Tongue (tissue), 3 donors: ENCODE results near the gene EDDM13. TPM values are rescaled to one million over a fixed set of nuclear protein-coding genes. Genes with fewer than 3 reads are reported as not detected.
"Not testable (repeated sequence)": the region's sequence is repeated elsewhere in the genome, so short reads cannot be mapped to it uniquely, and the experiment has no call there.

Experiments
- DNase-seq: peaks from one replicate; pipeline ENCODE4 v3.0.0-alpha.2; 2015
- small RNA-seq: library from RNA; depleted of rRNA; stranded (forward); fragments of <200 nt; gene quantifications from one replicate; pipeline ENCODE3, GENCODE V24; 2014; ENCODE audit warnings: low replicate concordance
- total RNA-seq: library from RNA; depleted of rRNA; stranded (reverse); fragments of >200 nt; gene quantifications from one replicate; pipeline ENCODE4 v1.2.3, GENCODE V29; 2014

The EDDM13 gene
- total RNA-seq, 1 donor from 2014 or later = not detected

DNA sequence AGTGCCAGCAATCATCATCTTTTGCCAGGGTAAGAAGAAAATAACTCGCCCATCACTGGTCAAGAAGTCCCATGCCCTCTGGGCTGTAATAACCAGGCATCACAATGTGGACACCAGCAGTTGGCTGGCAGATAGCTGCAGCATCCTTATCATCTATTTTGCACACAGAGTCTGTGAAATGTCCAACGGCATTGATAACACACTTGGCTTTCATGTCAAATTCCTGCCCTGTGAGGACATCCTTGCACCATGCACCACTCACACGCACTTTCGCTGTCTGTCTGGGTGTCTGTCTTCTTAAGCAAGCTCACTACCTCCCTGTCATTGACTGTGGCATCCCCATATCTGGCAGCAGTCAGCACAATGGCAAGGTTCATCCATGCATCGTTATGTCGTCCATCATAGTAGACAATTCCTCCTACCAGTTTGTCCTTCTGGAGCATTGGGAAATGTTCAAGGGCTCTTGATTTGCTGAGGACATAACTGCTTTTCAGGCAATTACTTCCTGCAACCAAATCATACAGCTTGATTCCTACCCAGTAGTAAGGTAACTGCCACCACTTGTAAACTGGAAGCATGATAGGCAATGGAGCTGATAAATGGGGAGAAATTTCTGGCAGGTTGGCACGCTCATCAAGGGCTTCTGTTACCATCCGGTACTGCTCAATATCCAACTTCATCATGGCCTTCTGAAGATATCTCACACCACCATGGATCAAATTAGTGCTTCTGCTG is 48.9 kb downstream of the EDDM13 start:
- no peak for DNase-seq

DNA sequence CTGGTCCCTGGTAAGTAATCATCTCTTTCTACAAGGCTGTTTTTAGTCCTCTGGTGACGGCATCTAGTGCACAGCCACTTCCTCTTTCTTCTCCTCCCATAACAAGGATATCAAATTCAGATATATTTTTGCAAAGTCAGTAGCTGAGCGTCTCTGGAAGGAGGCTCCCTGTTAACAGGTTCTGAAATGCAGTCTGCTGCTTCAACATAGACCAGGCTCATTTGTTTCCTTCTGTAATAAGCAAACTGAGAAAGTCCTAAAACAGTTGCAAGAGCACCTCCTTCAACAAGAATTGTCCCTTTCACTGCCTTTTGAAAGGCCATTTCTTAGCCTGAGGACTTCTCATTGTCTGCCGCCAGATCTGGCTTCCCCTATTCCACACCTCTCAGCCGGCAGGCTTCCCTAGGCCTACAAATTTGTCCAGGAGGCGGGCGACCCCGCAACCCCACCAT is 49.5 kb downstream of the EDDM13 start:
- no peak for DNase-seq

DNA sequence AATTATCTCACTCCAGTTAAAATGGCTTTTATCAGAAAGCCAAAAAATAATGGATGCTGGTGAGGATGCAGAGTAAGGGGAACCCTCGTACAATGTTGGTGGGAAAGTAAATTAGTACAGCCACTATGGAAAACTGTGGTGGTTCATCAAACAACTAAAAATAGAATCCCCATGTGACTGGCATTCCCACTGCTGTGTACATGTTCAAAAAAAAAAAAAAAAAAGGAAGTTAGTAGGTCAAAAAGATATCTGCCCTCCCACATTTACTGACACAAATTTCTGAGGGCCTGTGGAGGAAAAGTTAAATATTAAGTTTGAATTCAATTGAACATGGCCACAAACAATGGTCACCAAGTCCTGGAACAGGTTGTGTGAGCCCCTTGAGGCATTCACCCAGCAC is 51.9 kb downstream of the EDDM13 start:
- DNase-seq = no peak

DNA sequence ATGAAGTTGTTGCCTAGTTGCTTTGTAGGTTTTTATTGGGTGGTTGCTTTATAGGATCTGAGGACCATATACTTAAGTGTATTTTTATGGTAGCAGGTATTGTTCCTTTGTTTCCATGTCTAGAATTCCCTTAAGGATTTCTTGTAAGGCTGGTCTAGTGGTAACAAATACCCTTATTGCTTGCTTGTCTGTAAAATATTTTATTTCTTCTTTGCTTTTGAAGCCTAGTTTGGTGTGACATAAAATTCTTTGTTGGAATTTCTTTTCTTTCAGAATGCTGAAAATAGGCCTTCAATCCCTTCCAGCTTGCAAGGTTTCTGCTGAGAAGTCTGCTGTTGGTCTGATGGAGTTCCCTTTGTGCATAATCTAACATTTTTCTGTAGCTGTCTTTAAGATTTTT is 60.1 kb downstream of the EDDM13 start:
- no peak for DNase-seq

DNA sequence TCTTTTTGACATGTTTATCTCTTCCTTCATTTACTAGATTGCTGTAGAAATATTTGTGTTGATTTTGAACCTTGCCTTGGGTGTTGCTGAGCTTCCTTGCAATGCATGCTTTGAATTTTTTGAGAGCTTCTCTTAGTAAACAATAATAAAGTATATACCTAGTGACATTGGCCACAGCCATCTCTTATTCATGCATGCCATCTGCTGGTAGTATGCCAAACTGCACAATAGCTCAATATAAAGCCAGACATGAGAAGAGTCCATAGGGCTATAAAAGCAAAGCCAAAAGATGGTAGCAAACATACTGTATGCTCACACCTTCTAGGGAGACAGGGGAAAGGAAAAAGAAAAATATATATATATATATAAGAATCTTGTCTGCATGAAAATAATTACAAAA is 61.0 kb downstream of the EDDM13 start:
- peak; percentile 28 for DNase-seq

DNA sequence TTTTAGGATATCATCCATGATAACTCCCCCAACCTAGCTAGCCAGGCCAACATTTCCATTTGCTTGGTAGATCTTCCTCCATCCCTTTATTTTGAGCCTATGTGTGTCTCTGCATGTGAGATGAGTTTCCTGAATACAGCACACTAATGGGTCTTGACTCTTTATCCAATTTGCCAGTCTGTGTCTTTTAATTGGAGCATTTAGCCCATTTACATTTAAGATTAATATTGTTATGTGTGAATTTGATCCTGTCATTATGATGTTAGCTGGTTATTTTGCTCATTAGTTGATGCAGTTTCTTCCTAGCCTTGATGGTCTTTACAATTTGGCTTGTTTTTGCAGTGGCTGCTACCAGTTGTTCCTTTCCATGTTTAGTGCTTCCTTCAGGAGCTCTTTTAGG is 62.8 kb downstream of the EDDM13 start:
- not testable (repeated sequence) for DNase-seq

DNA sequence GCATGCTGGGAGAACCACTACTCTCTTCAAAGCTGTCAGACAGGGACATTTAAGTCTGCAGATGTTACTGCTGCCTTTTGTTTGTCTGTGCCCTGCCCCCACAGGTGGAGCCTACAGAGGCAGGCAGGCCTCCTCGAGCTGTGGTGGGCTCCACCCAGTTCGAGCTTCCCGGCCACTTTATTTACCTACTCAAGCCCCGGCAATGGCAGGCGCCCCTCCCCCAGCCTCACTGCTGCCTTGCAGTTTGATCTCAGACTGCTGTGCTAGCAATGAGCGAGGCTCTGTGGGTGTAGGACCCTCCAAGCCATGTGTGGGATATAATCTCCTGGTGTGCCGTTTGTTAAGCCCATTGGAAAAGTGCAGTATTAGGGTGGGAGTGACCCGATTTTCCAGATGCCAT is 64.5 kb downstream of the EDDM13 start:
- DNase-seq = not testable (repeated sequence)

DNA sequence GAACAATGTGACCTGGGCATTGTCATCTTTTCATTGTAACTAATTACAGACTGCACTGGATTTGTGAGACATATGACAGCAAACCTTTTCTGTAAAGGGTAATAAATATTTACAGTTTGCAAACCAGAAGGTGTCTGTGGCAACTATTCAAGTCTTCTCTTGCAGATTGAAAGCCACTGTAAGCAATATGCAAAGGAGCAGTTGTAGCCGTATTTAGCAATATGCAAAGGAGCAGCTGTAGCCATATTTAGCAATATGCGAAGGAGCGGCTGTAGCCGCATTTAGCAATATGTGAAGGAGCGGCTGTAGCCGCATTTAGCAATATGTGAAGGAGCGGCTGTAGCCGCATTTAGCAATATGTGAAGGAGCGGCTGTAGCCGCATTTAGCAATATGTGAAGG is 66.5 kb downstream of the EDDM13 start:
- not testable (repeated sequence) for DNase-seq

DNA sequence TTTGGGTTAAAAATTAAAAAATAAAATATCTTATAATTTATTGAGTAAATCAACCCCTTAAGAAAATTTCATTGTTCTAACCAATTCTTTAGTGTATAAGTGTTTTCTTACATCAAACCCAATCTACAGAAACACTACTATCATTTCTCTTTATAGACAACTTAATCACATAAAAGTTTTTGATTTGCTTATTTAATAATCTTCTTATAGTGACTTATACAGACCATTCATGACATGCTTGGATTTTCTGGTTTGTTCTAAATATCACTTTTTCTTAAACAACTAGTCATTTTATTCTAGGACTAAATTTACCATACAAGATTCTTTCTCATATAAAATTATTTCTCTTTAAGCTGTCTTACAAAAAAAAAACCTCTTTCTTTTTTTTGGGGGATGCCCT is 69.4 kb downstream of the EDDM13 start:
- no peak for DNase-seq

DNA sequence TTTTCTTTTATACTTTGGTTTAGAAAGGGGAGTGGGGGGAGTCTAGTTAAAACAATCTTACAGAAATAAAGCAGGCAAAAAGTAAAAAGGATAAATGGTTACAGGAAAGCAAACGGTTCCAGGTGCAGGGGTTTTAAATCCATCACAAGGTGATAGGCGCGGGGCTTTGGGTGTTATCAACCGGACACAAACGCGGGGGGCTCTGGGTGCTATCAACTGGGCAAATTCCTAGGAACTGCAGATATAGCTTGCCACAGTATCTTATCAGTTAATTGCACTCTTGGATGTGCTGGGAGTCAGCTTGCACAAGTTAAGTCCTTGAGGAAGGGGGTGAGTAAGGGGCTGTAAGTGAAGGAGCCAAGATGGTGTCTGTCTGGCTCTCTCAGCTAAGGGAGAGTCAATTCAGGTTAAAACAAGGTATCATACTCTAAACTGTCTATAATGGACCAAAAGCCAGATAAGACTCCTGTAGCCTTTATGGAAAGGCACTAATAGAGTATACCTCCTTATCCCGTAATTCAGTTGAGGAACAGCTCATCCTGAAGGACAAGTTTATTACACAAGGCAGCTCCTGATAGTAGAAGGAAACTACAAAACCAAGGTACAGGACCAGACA is 74.7 kb downstream of the EDDM13 start:
- DNase-seq = no peak

DNA sequence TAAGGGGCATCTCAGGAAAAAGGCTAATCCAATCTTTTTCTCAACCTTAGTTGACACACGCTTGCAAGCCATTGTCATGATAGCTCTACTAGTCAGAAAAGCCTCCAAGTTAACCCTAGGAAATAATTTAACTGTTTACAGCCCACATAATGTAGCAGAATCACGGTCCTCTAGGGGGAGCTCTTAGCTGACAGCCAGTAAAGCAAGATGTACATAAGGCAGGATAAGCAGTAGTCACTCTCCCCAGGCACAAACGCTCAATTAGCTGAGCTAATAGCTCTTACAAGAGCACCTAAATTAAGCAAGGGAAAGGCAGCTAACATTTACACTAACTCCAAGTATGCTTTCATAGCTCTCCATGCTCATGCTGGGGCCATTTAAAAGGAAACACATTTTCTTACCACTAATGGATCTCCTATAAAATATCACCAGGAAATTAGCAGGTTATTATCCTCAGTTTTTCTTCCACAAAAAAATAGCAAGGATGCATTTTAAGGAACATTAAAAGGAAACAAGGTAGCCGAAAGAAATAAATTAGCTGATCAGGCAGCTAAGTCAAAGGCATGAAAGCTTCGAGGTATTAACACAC is 75.8 kb downstream of the EDDM13 start:
- no peak for DNase-seq

DNA sequence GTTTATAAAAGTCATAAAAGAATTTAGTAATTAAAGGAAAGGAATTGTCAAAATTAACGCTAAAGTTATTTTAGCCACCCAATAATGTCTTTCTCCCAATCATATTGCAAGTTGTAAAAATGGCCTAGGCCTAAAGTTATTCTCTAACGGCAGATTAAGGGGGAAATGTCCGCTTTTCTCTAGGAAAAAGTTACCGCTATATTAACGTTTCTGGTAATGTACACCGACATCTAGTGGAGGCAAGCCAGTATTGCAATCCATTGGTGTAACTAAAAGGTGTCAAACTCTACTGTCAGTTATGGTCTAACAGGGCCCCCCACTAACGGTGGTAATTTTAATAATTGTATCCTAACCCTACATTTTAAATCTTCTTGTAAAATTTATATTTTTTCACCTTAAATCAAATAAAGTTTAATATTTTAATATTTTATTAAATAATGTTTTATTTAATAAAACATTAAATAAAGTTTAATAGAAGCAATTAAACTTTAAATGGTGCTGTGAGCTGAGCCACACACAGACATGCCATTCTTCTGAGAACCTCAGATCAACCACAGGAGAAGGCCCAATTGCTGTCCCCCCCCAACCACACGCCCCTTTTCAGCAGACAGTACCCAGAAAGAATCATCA is 78.0 kb downstream of the EDDM13 start:
- DNase-seq = peak; percentile 77

DNA sequence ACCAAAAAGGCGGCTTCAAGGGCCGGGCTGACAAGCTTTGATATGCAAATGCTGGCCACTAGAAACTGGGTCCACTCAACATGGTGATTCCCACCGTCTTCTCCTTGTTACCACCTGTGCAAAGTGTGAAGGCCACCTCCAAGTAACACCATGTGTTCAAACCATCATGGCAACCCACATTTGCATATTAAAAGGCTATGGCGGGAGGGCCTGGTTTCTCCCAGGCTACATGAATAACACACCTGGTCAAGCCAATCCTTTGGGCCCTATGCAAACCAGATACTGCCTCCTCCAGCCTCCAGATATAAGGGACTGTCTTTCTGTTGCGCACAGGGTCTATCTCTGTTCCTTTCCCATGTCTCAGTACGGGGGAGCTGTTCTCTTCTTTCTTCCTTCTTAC is 78.7 kb downstream of the EDDM13 start:
- DNase-seq = no peak

DNA sequence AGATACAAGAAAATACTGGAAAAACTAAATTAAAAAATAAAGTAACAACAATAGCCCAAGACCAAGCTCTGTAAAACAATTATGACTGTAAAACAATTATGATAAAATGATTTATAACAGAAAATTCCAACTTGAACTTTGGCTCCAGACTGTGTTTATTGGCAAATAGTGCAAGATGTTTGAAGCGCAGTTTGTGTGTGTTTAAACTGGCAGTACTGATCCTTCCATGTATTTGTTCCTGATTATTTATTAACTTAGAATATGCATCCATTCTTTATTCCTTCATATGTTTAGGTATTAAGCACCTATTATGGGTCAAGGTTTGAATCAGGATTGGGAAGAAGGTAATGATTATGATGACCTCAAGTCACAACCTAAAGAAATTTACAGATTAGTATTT is 83.0 kb downstream of the EDDM13 start:
- DNase-seq = no peak

DNA sequence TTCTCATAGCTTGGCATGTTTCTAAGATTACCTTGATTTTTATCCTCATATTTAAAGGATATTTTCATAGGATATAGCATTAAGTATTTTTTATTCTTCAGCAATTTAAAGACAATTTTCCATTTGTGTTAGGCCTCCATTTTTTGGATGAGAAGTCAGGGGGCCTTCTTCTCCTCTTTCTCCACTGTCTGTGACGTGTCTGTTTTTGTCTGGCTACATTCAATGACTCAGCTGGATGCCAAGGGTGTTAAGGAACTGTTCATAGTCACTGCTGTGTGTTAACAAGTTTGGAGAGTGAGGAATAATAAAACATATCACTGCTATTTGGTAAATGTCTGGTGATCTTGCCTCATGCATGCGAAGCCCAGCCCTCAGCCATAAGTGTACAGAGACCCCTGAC is 84.4 kb downstream of the EDDM13 start:
- DNase-seq = no peak

Small RNA genes within 50 kb of the gene (small RNA-seq; reads per million reads assigned to genes)
- gene RF00019 = not detected

Other genes starting within 250 kb of the EDDM13 start
- gene ZNF787, start 151.5 kb upstream of the EDDM13 start, total RNA-seq = 21.8 TPM
- gene ZNF444, start 131.5 kb upstream of the EDDM13 start, total RNA-seq = 8.0 TPM
- gene GALP, start 96.7 kb upstream of the EDDM13 start, total RNA-seq = not detected
- gene ZSCAN5B, start 75.0 kb upstream of the EDDM13 start, total RNA-seq = not detected
- not detected for gene ZSCAN5C, start 70.5 kb upstream of the EDDM13 start, total RNA-seq
- 1.8 TPM for gene ZSCAN5A, start 42.1 kb downstream of the EDDM13 start, total RNA-seq
- 3.4 TPM for gene ZNF582, start 120.8 kb downstream of the EDDM13 start, total RNA-seq
- 8.1 TPM for gene ZNF583, start 131.6 kb downstream of the EDDM13 start, total RNA-seq
- gene ZNF667, start 204.6 kb downstream of the EDDM13 start, total RNA-seq = 9.6 TPM
- 8.6 TPM for gene ZNF471, start 235.1 kb downstream of the EDDM13 start, total RNA-seq